K562 (cell line): ENCODE results near the gene MAML3. TPM values are rescaled to one million over a fixed set of nuclear protein-coding genes. Genes with fewer than 3 reads are reported as not detected.
A peak's percentile ranks its signal among the peaks of the same experiment; 100 is the strongest.

Source experiments
- BCL6 ChIP-seq: fragments of 250-450 bp; sonication (Bioruptor Pico); IDR thresholded peaks from 2 replicates; pipeline ENCODE4 v1.4.0; 2020
- CHCHD3 ChIP-seq: fragments of 250-450 bp; sonication (Bioruptor Pico); IDR thresholded peaks from 2 replicates; pipeline ENCODE4 v2.1.2; 2022; ENCODE audit warnings: mild to moderate bottlenecking
- FOXK1 ChIP-seq: sonication (generic); formaldehyde crosslinking; IDR thresholded peaks from 2 replicates; pipeline ENCODE4 v1.8.0; 2022; ENCODE audit warnings: missing genetic modification reagents, mild to moderate bottlenecking, borderline replicate concordance
- HCFC1 ChIP-seq: IDR thresholded peaks from 2 replicates; pipeline ENCODE4 v1.6.1; 2012; ENCODE audit warnings: low read depth, low read length, improper control_type of control experiment
- HDAC6 ChIP-seq: IDR thresholded peaks from 2 replicates; pipeline ENCODE4 v1.6.1; 2012; ENCODE audit warnings: low read depth, mild to moderate bottlenecking, control low read depth, inconsistent platforms, low read length, moderate library complexity
- LARP7 ChIP-seq: fragments of 450-650 bp; IDR thresholded peaks from 2 replicates; pipeline ENCODE4 v1.6.1; 2016
- MCM7 ChIP-seq, 2 experiments: fragments of 450-650 bp; IDR thresholded peaks; 2 replicates each; pipeline ENCODE4 v1.6.1; 2016 to 2018
- NKRF ChIP-seq: fragments of 450-650 bp; IDR thresholded peaks from 2 replicates; pipeline ENCODE4 v1.6.1; 2016; ENCODE audit warnings: borderline replicate concordance
- PHF8 ChIP-seq: fragments of 200-600 bp; sonication (generic); IDR thresholded peaks from 2 replicates; pipeline ENCODE4 v1.6.1; 2012; ENCODE audit warnings: mixed run types, mild to moderate bottlenecking, inconsistent platforms, low read length, moderate library complexity, borderline replicate concordance
- PML ChIP-seq: IDR thresholded peaks from 2 replicates; pipeline ENCODE4 v1.6.1; 2012; ENCODE audit warnings: low read length, inconsistent platforms
- POLR2AphosphoS5 ChIP-seq: IDR thresholded peaks from 2 replicates; pipeline ENCODE4 v1.6.1; 2011; ENCODE audit warnings: mild to moderate bottlenecking, low read depth, low read length, moderate library complexity; ENCODE audit not compliant: control insufficient read depth, insufficient read depth
- RAD21 ChIP-seq, 2 experiments: fragments of 250-450 bp in 1 of 2; fragments of 450-650 bp in 1 of 2; sonication (Bioruptor Pico) in 1 of 2; formaldehyde crosslinking in 1 of 2; IDR thresholded peaks in 1 of 2; conservative IDR thresholded peaks in 1 of 2; 2 replicates each; pipeline versions ENCODE4 v1.4.0 to v1.8.0; 2020 to 2022; ENCODE audit warnings: mild to moderate bottlenecking in 2 of 2, moderate library complexity in 1 of 2
- RFX5 ChIP-seq: IDR thresholded peaks from 2 replicates; pipeline ENCODE4 v1.6.1; 2011; ENCODE audit warnings: low read depth, mild to moderate bottlenecking, improper control_type of control experiment, low read length
- SIN3B ChIP-seq: fragments of 450-650 bp; IDR thresholded peaks from 2 replicates; pipeline ENCODE4 v1.6.1; 2017; ENCODE audit warnings: low read depth, mild to moderate bottlenecking, moderate library complexity
- ZBTB43 ChIP-seq: sonication (generic); formaldehyde crosslinking; IDR thresholded peaks from 2 replicates; pipeline ENCODE4 v1.8.0; 2023; ENCODE audit warnings: mild to moderate bottlenecking, missing genetic modification reagents
- ZFP36 ChIP-seq: fragments of 150-350 bp; IDR thresholded peaks from 2 replicates; pipeline ENCODE4 v1.6.1; 2018; ENCODE audit warnings: low read length, low read depth; ENCODE audit not compliant: partially characterized antibody
- ZFX ChIP-seq: sonication (generic); formaldehyde crosslinking; IDR thresholded peaks from 2 replicates; pipeline ENCODE4 v1.8.0; 2022; ENCODE audit warnings: mild to moderate bottlenecking, missing genetic modification reagents, moderate library complexity
- ZNF121 ChIP-seq: sonication (generic); formaldehyde crosslinking; conservative IDR thresholded peaks from 2 replicates; pipeline ENCODE4 v1.8.0; 2022; ENCODE audit warnings: missing genetic modification reagents
- ZNF140 ChIP-seq: fragments of 250-450 bp; sonication (Bioruptor Pico); IDR thresholded peaks from 2 replicates; pipeline ENCODE4 v1.8.0; 2021; ENCODE audit warnings: moderate library complexity, mild to moderate bottlenecking, inconsistent platforms
- ZNF609 ChIP-seq: sonication (generic); formaldehyde crosslinking; IDR thresholded peaks from 2 replicates; pipeline ENCODE4 v1.8.1; 2023; ENCODE audit warnings: missing genetic modification reagents, mild to moderate bottlenecking, borderline replicate concordance
- ZNF830 ChIP-seq: fragments of 250-450 bp; sonication (Bioruptor Pico); IDR thresholded peaks from 2 replicates; pipeline ENCODE4 v1.5.0; 2021; ENCODE audit warnings: mild to moderate bottlenecking
- polyA plus RNA-seq, 8 experiments: library from polyadenylated mRNA; depleted of rRNA in 4 of 8; stranded (reverse) in 5 of 8; unstranded in 3 of 8; fragments of >200 nt; fragmentation: Nextera tagmentation in 2 of 8; fragmentation: Illumina TruSeq in 1 of 8; extraction: Ambion mirVana in 2 of 8; extraction: Trizol in 1 of 8; gene quantifications; 2 replicates each; pipeline versions ENCODE4 v1.2.1 to v1.2.3, GENCODE V29; 2011 to 2014; ENCODE audit warnings: inconsistent platforms in 1 of 8, missing spikeins in 1 of 8
- total RNA-seq, 7 experiments: library from RNA; depleted of rRNA in 6 of 7; stranded (reverse); fragments of >200 nt in 6 of 7; fragmentation: Illumina TruSeq in 2 of 7; extraction: Trizol in 2 of 7; gene quantifications; 2 replicates each; pipeline versions ENCODE4 v1.2.1 to v1.2.3, GENCODE V29; 2011 to 2021; ENCODE audit warnings: low replicate concordance in 1 of 7

The MAML3 gene
- total and polyA plus RNA-seq, 9 of the 15 experiments (the other 6 are each of a cell fraction or from before 2014, with no cell fraction given): 0.01 to 0.55 (median 0.25) TPM

GRCh38 chr4:140153718-140154571, at the start of gene MAML3 (continued):
- TF ChIP-seq MCM7 (IDR thresholded peaks at IDR 0.05) (no peak), CHCHD3 (CRISPR knock-in tag) (no peak), ZBTB43 (CRISPR knock-in tag) (no peak), ZNF121 (CRISPR knock-in tag) (no peak), ZNF830 (CRISPR knock-in tag) (peak; percentile 81; the same call in 1 of the 2 replicates), ZNF140 (CRISPR knock-in tag) (no peak), ZFP36 (peak; percentile 53), ZFX (CRISPR knock-in tag) (peak; percentile 63), HDAC6 (no peak), HCFC1 (0 out of 2 replicates have a peak, but pooled peaks have one; percentile 14), FOXK1 (CRISPR knock-in tag) (no peak), RAD21 (CRISPR knock-in tag; conservative IDR thresholded peaks at IDR 0.05 in 1 of 2, IDR thresholded peaks at IDR 0.05 in 1 of 2) (no peak), RFX5 (no peak), SIN3B (no peak), LARP7 (no peak), POLR2AphosphoS5 (0 out of 2 replicates have a peak, but pooled peaks have one; percentile 41), PHF8 (peak; percentile 40; the same call in 1 of the 2 replicates), NKRF (no peak), PML (no peak; the same call in 1 of the 2 replicates), ZNF609 (no peak), BCL6 (CRISPR knock-in tag) (no peak)
